Transverse colon (tissue), 4 donors: ENCODE results near the gene PTGES. TPM values are rescaled to one million over a fixed set of nuclear protein-coding genes. Genes with fewer than 3 reads are reported as not detected.
"Not testable (repeated sequence)": the region's sequence is repeated elsewhere in the genome, so short reads cannot be mapped to it uniquely, and the experiment has no call there.

Experiments used
- DNase-seq: peaks from one replicate; pipeline ENCODE4 v3.0.0-alpha.2; 2019
- H3K27ac ChIP-seq, 4 donors: fragments of 200-600 bp; sonication (generic); 2 replicates each; pipeline ENCODE4 v1.5.1; 2016 to 2018; ENCODE audit warnings: inconsistent platforms in 4 of 4
- H3K27me3 ChIP-seq: fragments of 200-600 bp; sonication (generic); 2 replicates; pipeline ENCODE4 v1.5.1; 2017; ENCODE audit warnings: inconsistent platforms
- H3K36me3 ChIP-seq, 4 donors: fragments of 200-600 bp; sonication (generic); 2 replicates each; pipeline ENCODE4 v1.5.1; 2017 to 2019; ENCODE audit warnings: inconsistent platforms in 4 of 4
- H3K4me1 ChIP-seq, 4 donors: fragments of 200-600 bp; sonication (generic); 2 replicates each; pipeline ENCODE4 v1.5.1; 2017 to 2020; ENCODE audit warnings: inconsistent platforms in 4 of 4
- H3K4me3 ChIP-seq, 4 donors: fragments of 200-600 bp; sonication (generic); 1 replicate in 1 of 4; 2 replicates in 3 of 4; pipeline versions ENCODE4 v1.5.1 to v1.6.1; 2017 to 2019; ENCODE audit warnings: inconsistent platforms in 4 of 4
- H3K9me3 ChIP-seq, 2 donors: fragments of 200-600 bp; sonication (generic); 2 replicates each; pipeline ENCODE4 v1.5.1; 2017 to 2019; ENCODE audit warnings: inconsistent platforms in 2 of 2
- EP300 ChIP-seq: sonication (generic); formaldehyde crosslinking; IDR thresholded peaks from one replicate; pipeline ENCODE4 v1.6.1; 2017; ENCODE audit warnings: antibody characterized with exemption, low read depth
- POLR2A ChIP-seq: fragments of 450-650 bp; IDR thresholded peaks from one replicate; pipeline ENCODE4 v1.6.1; 2016; ENCODE audit warnings: antibody characterized with exemption, mild to moderate bottlenecking, moderate library complexity
- POLR2AphosphoS5 ChIP-seq, 3 donors: sonication (generic); formaldehyde crosslinking; IDR thresholded peaks; one replicate each; pipeline ENCODE4 v1.6.1; 2016; ENCODE audit warnings: antibody characterized with exemption in 3 of 3
- WGBS, 2 donors: methylation state at CpG; one replicate each; pipeline ENCODE4 v1.1.5; 2018; ENCODE audit warnings: low coverage in 1 of 2; 5-methylcytosine and 5-hydroxymethylcytosine counted together
- in situ Hi-C, 4 donors: fragments of 200-750 bp; cut with MboI; loops; one replicate each; pipeline versions ENCODE4 v1.15.0 to v1.15.1; 2017; ENCODE audit warnings: low sequenced_read_pairs in 3 of 4, low pct_ligation_motif_present in 1 of 4, low pct_unique_long_range_greater_than_20kb in 1 of 4
- intact Hi-C: fragments of 100-400 bp; cut with DNase I; formaldehyde crosslinking; loops from one replicate; pipeline ENCODE4 v1.15.1; 2023; ENCODE audit warnings: low total_unique reads
- total RNA-seq, 4 donors: library from RNA; depleted of rRNA; stranded (reverse); fragments of >200 nt; gene quantifications; one replicate each; pipeline ENCODE4 v1.1.0, GENCODE V29; 2016
- TF ChIP-seq, protein P1 (sequence below), 5 experiments: fragments of 200-600 bp in 3 of 5; fragments of 450-650 bp in 2 of 5; sonication (generic) in 3 of 5; IDR thresholded peaks; 1 replicate in 2 of 5; 2 replicates in 3 of 5; pipeline ENCODE4 v1.5.1; 2016 to 2017; ENCODE audit warnings: antibody characterized with exemption in 5 of 5, inconsistent platforms in 3 of 5, mild to moderate bottlenecking in 2 of 5, moderate library complexity in 1 of 5

Gene PTGES, protein sequence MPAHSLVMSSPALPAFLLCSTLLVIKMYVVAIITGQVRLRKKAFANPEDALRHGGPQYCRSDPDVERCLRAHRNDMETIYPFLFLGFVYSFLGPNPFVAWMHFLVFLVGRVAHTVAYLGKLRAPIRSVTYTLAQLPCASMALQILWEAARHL
- total RNA-seq, result 10 to 100 TPM in 1 of 4 donors, 1 to 10 TPM in 1, under 1 TPM in 2; 0.75 to 11.0 (median 2.2) TPM

DNA sequence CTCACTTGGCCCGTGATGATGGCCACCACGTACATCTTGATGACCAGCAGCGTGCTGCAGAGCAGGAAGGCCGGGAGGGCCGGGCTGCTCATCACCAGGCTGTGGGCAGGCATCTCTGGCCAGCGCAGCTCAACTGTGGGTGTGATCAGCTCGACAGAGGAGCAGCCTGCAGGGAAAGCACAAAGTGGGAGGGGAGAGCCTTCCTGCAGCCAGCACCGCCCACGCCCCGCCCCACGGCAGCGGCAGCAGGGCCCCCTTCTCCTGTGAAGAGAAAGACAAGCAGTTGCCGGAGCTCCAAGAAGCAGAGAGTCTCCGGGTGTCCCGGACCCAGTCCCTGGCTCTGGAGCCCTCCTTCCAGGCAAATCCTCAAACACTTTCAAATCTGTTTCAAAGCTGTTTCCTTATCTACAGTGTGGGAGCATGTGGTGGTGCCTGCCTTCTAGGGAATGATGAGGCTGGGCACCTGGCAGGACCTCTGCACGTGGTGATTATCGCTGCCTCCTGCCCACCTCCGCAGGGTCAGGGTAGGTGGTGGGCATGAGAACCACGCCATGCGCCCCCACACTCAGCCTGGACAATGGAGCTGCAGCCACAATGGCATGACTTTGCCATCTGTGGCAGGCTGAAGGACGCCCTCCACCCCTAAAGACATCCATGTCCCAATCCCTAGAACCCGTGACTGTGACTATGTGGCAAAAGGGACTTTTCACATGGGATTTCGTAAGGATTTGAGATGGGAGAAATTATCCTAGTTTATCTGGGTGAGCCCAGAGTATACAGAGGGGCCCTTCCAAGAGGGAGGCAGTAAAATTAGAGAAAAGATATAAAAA lies at the start of gene PTGES:
TSS of gene PTGES (minus strand) at position 143 of the 830 bp plus-strand sequence. CDS start at position 113, 30 bp downstream.
- peak within 1 kb of the TSS; percentile 0 to 42 (median 25) for H3K27ac ChIP-seq

DNA sequence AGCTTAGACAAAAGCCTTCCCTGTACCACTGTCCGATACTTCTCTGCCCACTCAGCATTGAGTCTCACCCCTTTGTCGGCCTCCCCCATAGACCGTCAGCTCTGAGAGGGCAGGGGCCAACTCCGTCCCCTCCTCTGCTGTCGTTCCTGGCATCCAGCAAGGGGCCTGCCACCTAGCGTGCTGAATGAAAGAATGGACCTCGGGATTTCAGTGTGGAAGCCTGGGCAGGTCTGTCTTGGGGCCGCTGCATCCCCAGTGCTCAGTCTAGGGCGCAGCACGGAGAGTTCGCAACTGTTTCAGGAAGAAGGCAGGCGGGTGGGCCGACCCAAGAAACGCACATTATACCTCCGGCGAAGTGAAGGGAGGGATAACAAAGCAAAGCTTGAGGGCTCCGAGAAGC lies 48.7 kb upstream of the PTGES start:
- no peaks in the 10 kb centered on the region for H3K36me3 ChIP-seq
- in situ Hi-C loops, result no loop called here
- no peak overlapping the region for H3K4me3 ChIP-seq
- no peaks in the 10 kb centered on the region for H3K9me3 ChIP-seq
- no peaks in the 10 kb centered on the region for H3K27me3 ChIP-seq
- intact Hi-C loops, result no loop called here
- no peak for DNase-seq
- peaks cover 6 to 32% (median 14%) of the 10 kb centered on the region in 4 donors for H3K4me1 ChIP-seq
- TF ChIP-seq POLR2A (no peak), EP300 (no peak), POLR2AphosphoS5 (IDR thresholded peaks at IDR 0.05) (no peak)
- TF ChIP-seq, protein P1, sequence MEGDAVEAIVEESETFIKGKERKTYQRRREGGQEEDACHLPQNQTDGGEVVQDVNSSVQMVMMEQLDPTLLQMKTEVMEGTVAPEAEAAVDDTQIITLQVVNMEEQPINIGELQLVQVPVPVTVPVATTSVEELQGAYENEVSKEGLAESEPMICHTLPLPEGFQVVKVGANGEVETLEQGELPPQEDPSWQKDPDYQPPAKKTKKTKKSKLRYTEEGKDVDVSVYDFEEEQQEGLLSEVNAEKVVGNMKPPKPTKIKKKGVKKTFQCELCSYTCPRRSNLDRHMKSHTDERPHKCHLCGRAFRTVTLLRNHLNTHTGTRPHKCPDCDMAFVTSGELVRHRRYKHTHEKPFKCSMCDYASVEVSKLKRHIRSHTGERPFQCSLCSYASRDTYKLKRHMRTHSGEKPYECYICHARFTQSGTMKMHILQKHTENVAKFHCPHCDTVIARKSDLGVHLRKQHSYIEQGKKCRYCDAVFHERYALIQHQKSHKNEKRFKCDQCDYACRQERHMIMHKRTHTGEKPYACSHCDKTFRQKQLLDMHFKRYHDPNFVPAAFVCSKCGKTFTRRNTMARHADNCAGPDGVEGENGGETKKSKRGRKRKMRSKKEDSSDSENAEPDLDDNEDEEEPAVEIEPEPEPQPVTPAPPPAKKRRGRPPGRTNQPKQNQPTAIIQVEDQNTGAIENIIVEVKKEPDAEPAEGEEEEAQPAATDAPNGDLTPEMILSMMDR (IDR thresholded peaks at IDR 0.05), result no peak
- 88 to 100% methylated on average over 1 to 17 of the region's 17 CpGs for WGBS, 2 donors
- H3K27ac ChIP-seq, result no peak overlapping the region

More for the DNA sequence above, at the start of gene PTGES:
- H3K36me3 ChIP-seq, result no peaks in the 10 kb centered on the region
- H3K27me3 ChIP-seq, result peaks cover 3% of the 10 kb centered on the region
- 19% methylated on average over 22 of the region's 23 CpGs; no CpG with 5 or more reads in 1 of the 2 donors for WGBS, 2 donors
- in situ Hi-C loops, result no loop called here
- intact Hi-C loops, result no loop called here
- DNase-seq, result peak; percentile 71
- TF ChIP-seq POLR2AphosphoS5 (IDR thresholded peaks at IDR 0.05) (peak; percentile 38 to 56 (median 49)), POLR2A (peak; percentile 41), EP300 (no peak)
- TF ChIP-seq, protein P1 (IDR thresholded peaks at IDR 0.05), result no peak
- H3K9me3 ChIP-seq, result no peaks in the 10 kb centered on the region
- peaks cover 11 to 28% (median 15%) of the 10 kb centered on the region in 4 donors for H3K4me1 ChIP-seq
- H3K4me3 ChIP-seq, result peak within 1 kb of the TSS in 2 of 4 donors; percentile 19 to 35

DNA sequence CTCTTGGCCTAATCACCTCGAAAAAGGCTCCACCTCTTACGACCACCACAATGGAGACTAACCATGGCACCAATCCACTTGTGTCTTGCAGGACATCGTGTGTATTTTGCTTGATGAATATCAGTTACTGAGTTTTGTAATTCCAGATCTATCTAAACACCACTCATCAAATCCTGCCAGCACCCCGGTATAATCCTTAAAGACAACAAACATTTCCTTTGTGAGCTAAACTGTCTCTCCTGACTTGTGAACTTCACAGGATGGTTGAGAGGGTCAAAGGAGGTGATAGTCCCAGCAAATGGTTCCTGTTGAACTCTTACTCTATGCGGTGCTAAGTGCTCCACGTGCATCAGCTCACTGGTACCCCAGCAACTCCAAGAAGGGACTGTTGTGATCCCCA lies 46.1 kb upstream of the PTGES start:
- intact Hi-C loops, result loop anchor here (10.0 kb wide), 1 partner anchor 154 kb away; the partner anchor contains the start of gene ASB6
- WGBS, 2 donors, result 60 to 65% methylated on average over 2 to 6 of the region's 6 CpGs
- in situ Hi-C loops, result loop anchor here in 2 of 4 donors (25.0 kb wide), 1 partner anchor 662 kb away; no protein-coding TSS in a partner anchor
- Histone ChIP-seq H3K36me3 (no peaks in the 10 kb centered on the region), H3K27me3 (peaks cover 12% of the 10 kb centered on the region), H3K9me3 (no peaks in the 10 kb centered on the region), H3K4me1 (peaks cover 2 to 8% (median 4%) of the 10 kb centered on the region in 4 donors), H3K27ac (no peak overlapping the region), H3K4me3 (no peak overlapping the region)
- no peak for TF ChIP-seq POLR2AphosphoS5 (IDR thresholded peaks at IDR 0.05)
- no peak for TF ChIP-seq EP300
- TF ChIP-seq, protein P1 (IDR thresholded peaks at IDR 0.05), result no peak
- TF ChIP-seq POLR2A, result no peak
- DNase-seq, result no peak

DNA sequence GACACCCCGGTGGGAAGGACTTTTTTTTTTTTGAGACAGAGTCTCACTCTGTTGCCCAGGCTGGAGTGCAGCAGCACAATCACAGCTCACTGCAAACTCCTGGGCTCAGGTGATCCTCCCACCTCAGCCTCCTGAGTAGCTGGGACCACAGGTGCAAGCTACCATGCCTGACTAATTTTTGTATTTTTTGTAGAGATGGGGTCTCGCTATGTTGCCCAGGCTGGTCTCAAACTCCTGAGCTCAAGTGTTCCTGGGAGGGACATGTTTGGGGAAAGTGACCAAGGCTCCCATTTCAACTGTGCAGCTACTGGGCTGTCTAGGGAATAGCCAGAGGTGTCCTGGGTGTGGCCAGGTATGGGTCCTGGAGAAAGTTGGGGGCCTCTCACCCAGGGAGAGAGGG lies 43.2 kb upstream of the PTGES start:
- peaks cover 12% of the 10 kb centered on the region for H3K27me3 ChIP-seq
- intact Hi-C loops (loop anchor here (10.0 kb wide), 1 partner anchor 151 kb away; the partner anchor contains the start of gene ASB6), in situ Hi-C loops (loop anchor here in 2 of 4 donors (25.0 kb wide), 1 partner anchor 659 kb away; no protein-coding TSS in a partner anchor)
- not testable (repeated sequence) for DNase-seq, H3K9me3 ChIP-seq, H3K4me3 ChIP-seq, H3K36me3 ChIP-seq, H3K27ac ChIP-seq, H3K4me1 ChIP-seq
- WGBS, 2 donors, result 50 to 55% methylated on average over 1 to 2 of the region's 2 CpGs
